Cardiac fibroblast (primary cell): Measurements from ENCODE around the gene SH3BP4.

Experiments
- DNase-seq, 2 donors: peaks; one replicate each; pipeline versions ENCODE4 v3.0.0 to v3.0.0-alpha.2; 2010; ENCODE audit warnings: low read depth in 2 of 2
- H3K4me3 ChIP-seq, 2 donors: replicated peaks in 1 of 2; 1 replicate in 1 of 2; 2 replicates in 1 of 2; pipeline ENCODE4 v1.5.1; 2011; ENCODE audit warnings: low read depth in 2 of 2, low read length in 2 of 2, mild to moderate bottlenecking in 2 of 2, moderate library complexity in 1 of 2
- TF ChIP-seq, protein P1 (sequence below): IDR thresholded peaks from one replicate; pipeline ENCODE4 v1.5.1; 2011; ENCODE audit warnings: low read depth, mild to moderate bottlenecking, low read length, inconsistent platforms

SH3BP4 gene

DNA sequence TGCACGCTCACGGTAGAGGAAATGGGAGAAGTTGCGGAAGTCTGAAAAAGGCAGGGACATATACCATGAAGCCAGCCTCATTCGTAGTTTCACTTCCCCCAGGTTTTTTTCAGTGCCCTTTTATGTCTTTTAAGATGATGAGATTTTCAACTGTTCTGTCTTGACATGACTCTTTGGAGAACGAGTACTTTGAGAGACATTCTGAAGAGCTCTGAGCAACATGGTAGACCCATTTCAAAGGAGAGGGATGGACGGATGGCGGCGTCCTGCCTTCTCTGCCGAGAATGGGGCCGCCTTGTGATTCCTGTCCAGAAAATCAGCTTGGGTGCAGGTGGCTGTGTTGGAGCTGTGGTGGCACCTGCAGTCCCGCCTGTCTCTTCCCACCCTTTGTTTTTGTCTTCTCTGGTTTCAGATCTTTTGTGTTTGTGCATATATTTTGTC is 41.7 kb downstream of the SH3BP4 start:
- H3K4me3 ChIP-seq = no peak overlapping the region
- DNase-seq = no peak
- TF ChIP-seq, protein P1, sequence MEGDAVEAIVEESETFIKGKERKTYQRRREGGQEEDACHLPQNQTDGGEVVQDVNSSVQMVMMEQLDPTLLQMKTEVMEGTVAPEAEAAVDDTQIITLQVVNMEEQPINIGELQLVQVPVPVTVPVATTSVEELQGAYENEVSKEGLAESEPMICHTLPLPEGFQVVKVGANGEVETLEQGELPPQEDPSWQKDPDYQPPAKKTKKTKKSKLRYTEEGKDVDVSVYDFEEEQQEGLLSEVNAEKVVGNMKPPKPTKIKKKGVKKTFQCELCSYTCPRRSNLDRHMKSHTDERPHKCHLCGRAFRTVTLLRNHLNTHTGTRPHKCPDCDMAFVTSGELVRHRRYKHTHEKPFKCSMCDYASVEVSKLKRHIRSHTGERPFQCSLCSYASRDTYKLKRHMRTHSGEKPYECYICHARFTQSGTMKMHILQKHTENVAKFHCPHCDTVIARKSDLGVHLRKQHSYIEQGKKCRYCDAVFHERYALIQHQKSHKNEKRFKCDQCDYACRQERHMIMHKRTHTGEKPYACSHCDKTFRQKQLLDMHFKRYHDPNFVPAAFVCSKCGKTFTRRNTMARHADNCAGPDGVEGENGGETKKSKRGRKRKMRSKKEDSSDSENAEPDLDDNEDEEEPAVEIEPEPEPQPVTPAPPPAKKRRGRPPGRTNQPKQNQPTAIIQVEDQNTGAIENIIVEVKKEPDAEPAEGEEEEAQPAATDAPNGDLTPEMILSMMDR = no peak

DNA sequence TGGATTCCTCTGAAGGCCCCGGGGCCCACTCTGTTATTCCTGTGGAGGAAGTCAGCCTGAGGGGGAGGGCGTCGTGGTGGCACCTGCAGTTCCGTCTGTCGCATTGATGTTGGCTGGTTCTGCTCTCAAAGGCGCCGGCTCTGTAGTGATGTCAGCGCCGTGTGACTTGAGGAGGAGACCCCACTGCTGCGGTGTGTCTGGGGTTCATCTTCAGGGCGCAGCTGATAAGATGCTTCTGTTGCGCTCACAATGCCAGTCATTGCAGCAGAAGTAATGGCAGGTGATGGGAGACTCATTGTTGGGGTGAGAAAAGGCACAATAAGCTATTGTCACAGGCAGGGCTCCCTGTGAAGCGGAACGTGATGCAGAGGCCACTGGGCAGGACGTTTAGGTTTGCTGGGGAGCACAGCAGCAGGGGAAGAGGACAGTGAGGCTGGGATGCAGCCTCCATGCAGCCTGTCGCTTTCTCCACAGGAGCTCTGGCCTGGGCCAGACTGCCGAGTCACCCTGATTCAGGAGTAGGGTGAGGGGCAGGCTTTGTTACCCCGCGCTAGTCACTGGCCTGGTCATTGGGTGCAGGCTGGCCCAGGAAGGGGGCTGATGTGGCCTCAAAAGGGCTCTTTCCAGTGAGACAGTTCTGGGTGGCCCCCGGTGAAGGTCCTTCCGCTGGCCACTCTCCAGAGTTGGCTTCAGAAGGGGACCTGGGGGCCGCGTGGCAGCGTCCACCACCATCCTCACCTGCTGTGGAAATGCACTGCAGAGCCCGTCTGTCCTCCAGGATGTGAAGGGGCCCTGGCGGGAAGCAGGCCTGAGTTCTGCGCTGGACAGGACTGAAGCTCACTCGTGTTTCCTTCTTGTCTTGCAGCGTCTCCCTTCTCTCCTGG is 42.9 kb downstream of the SH3BP4 start:
- no peak for DNase-seq
- TF ChIP-seq, protein P1 = no peak

DNA sequence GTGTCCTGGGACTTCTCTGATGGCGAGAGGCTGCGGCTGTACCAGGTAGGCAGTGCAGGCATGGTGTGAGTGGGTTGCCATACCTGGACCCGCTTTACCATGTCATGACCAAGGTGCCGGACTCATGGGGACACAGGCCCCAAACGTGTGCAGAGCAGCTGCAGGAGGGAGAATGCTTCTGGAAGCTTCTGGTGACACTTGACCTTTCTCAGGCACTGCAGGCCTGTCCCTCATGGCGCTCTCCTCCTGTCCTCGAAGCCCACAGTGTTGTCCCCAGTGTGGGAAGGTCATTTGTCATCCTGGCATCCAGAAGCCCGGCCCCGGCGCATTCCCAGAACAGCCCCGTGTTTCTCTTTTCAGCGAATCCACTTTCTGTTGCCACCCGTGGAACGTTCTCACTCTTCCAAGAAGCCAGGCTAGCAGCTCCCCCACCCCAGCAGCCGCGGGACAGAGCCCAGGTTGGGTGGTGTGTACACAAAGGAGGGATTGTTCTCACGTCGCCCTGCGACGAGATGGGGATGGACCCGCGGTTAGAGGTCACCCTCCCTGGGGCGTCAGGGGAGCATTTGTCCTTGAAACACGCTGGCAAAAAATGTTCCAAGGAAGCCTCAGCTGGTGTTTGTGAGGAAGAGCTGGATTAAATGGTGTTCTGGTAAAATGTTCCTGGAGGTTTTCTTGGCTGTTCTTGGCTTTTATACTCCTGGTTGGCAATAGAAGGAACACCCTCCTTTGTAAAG is 43.7 kb downstream of the SH3BP4 start:
- H3K4me3 ChIP-seq = no peak overlapping the region
- TF ChIP-seq, protein P1 = no peak
- DNase-seq = no peak

More for the DNA sequence above, 42.9 kb downstream of the SH3BP4 start:
- no peak overlapping the region for H3K4me3 ChIP-seq

DNA sequence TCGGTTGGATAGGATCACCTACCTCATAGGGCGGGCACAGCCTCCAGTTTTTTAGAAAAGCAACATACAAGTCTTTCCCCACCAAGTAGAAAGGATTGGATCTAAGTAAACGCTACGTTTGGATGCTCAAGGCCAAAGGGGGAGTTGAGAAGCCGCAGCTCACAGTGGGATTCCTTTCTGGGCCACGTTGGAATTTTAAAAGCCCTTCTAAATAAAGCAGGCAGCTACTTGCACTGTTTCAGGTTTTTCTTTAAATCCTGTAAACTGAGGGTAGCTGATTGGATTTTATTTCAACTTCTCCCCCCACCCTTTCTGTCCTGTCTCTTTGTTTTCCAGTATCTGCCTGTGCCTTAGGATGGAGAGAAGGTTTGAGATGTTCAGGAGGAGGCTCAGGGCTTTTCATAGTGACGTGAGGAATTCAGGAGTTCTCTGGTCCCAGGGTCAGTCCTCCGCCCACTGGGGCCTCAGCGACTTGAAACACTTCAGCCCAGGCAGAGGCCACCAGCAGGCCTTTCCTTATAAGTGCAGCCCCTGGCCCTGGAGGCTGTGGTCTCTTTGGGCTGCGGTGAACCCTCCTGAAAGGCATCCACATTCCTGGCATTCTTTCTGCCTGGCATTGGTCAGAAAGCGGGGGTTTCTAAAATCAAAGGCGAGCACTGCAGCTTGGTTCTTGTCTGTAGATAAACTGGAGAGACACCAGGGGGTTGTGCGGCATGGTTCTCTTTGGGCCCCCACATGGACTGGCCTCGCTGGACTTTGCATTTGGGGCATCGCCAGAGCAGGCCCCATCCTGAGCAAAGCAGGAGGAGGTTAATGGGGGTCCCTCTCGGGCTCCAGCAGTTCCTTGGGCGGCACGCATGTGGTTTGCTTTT is 44.5 kb downstream of the SH3BP4 start:
- H3K4me3 ChIP-seq = no peak overlapping the region
- DNase-seq = peak; percentile 65 to 81
- TF ChIP-seq, protein P1 = peak; percentile 26

DNA sequence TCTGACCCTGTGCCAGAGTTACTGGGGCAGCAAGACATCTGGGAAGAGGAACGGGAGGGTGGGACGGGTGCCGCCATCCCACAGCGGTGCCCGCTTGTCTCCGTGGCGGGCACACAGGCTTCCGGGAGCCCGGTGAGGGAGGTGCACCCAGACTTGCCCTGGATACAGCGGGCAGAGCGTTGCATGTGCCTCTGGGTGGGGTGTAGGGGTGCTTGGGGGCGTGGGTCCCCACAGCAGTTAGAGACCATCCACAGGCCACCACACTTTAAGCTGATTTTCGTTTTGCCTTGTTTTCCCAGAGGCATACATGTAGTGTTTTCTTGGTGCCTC is 45.1 kb downstream of the SH3BP4 start:
- no peak for DNase-seq
- TF ChIP-seq, protein P1 = no peak
- H3K4me3 ChIP-seq = no peak overlapping the region

DNA sequence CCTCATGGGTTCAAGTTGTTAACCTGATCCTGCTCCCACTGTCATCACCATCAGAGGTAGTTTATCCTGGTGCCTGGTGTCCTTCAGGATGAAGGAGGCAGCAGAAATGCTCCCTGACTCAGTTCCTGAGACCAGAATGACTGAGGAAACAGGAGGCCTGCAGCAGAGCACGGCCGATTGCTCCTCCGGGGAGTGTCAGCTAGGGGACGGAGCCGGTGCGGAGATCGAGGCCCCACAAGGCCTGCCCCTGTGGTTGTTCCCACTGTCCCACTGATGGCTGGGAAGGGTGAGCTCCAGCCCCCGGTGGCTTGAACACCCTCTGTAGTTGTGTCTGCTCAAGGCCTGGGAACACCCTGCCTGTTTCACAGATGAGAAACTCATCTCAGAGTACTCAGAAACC is 45.6 kb downstream of the SH3BP4 start:
- TF ChIP-seq, protein P1 = no peak
- H3K4me3 ChIP-seq = no peak overlapping the region
- no peak for DNase-seq
